Glutamatergic neuron (in vitro differentiated cells): ENCODE results near the gene MEIS1. TPM values are rescaled to one million over a fixed set of nuclear protein-coding genes. Genes with fewer than 3 reads are reported as not detected.

Experiments
- DNase-seq: peaks from one replicate; pipeline ENCODE4 v3.0.0; 2022
- H3K27ac Mint-ChIP-seq: one replicate; pipeline ENCODE4 v1.8.0; 2020; ENCODE audit warnings: mild to moderate bottlenecking, mixed read lengths, inconsistent platforms; ENCODE audit not compliant: unreplicated experiment
- H3K27me3 Mint-ChIP-seq: one replicate; pipeline ENCODE4 v1.8.0; 2020; ENCODE audit warnings: mild to moderate bottlenecking, moderate library complexity, mixed read lengths, inconsistent platforms; ENCODE audit not compliant: unreplicated experiment
- H3K36me3 Mint-ChIP-seq: one replicate; pipeline ENCODE4 v1.8.0; 2020; ENCODE audit warnings: mild to moderate bottlenecking, mixed read lengths, inconsistent platforms; ENCODE audit not compliant: unreplicated experiment
- H3K4me1 Mint-ChIP-seq: one replicate; pipeline ENCODE4 v1.8.0; 2020; ENCODE audit warnings: mild to moderate bottlenecking, low read depth, mixed read lengths, inconsistent platforms; ENCODE audit not compliant: unreplicated experiment
- H3K4me3 Mint-ChIP-seq: one replicate; pipeline ENCODE4 v1.8.0; 2020; ENCODE audit warnings: mild to moderate bottlenecking, mixed read lengths, inconsistent platforms; ENCODE audit not compliant: unreplicated experiment
- H3K9me3 Mint-ChIP-seq: one replicate; pipeline ENCODE4 v1.8.0; 2020; ENCODE audit warnings: mild to moderate bottlenecking, moderate library complexity, mixed read lengths, inconsistent platforms; ENCODE audit not compliant: unreplicated experiment
- total RNA-seq: library from RNA; stranded (reverse); fragmentation: NEBNext Ultra II Directional; extraction: Animal tissue kit (Norgen Biotek cat#: 25700); gene quantifications from one replicate; pipeline ENCODE4 v1.2.1, GENCODE V29; 2021; ENCODE audit not compliant: unreplicated experiment
- TF ChIP-seq, protein P1 (sequence below): fragments of 200-600 bp; sonication (generic); IDR thresholded peaks from one replicate; pipeline ENCODE4 v1.5.0; 2021; ENCODE audit not compliant: partially characterized antibody, unreplicated experiment

The MEIS1 gene
- total RNA-seq, 1 donor from 2014 or later = 4.8 TPM

DNA sequence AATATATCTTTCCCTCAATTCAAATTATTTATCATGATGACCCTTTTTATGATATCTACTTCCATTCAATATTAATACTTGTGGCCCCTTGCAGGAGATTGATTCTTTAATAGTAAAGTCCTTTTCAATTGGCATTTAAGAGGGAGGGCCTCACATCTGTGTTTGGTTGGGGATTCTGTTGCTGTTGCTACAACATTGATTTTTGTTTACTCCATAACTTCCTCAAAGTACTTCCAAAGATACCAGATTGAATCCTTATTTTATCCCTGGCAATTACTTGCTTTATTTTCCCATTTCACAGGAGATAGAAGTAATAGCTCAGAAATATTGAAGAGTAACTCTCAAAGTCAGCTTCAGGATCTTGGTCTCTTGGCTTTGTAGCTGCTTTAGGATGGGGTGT is 32.8 kb downstream of the MEIS1 start:
- Mint-ChIP-seq H3K4me3 (no peak overlapping the region), H3K27me3 (no peaks in the 10 kb centered on the region), H3K4me1 (peaks cover 11% of the 10 kb centered on the region), H3K27ac (no peak overlapping the region), H3K9me3 (peaks cover 3% of the 10 kb centered on the region), H3K36me3 (no peaks in the 10 kb centered on the region)
- DNase-seq = no peak
- TF ChIP-seq, protein P1, sequence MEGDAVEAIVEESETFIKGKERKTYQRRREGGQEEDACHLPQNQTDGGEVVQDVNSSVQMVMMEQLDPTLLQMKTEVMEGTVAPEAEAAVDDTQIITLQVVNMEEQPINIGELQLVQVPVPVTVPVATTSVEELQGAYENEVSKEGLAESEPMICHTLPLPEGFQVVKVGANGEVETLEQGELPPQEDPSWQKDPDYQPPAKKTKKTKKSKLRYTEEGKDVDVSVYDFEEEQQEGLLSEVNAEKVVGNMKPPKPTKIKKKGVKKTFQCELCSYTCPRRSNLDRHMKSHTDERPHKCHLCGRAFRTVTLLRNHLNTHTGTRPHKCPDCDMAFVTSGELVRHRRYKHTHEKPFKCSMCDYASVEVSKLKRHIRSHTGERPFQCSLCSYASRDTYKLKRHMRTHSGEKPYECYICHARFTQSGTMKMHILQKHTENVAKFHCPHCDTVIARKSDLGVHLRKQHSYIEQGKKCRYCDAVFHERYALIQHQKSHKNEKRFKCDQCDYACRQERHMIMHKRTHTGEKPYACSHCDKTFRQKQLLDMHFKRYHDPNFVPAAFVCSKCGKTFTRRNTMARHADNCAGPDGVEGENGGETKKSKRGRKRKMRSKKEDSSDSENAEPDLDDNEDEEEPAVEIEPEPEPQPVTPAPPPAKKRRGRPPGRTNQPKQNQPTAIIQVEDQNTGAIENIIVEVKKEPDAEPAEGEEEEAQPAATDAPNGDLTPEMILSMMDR = no peak

DNA sequence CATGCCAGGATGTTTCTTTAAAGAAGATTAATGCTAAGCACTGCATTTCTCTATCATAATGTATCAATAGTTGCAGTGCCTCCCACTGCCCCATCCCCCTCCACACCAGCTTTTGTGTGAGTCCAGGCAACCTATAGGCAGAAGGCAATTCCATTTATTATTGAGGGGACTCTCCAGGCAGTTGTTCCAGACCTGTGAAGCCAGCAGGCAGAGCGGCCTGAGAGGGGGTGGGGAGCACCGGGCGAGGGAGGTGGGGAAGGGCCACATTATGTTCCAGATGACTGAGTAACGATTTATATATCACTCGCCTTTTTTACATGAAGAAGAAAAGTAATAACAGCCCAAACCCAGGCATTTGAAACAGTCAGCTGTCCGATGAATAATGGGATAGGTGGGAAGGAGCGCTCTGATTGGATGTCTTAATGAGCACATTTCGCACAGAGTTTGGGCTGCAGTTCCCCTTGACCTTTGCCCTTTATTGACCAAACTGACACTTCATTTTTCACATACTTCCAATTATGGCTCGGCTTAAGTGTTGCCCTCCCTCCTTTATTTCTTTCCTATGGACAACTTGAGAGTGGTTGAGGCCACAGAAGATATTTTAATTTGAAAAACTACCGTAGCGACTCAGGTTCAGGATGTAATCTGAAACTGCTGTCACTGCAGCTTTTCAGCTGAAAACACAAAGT is 34.4 kb downstream of the MEIS1 start:
- no peaks in the 10 kb centered on the region for H3K27me3 Mint-ChIP-seq
- peak overlapping the region; percentile 59 for H3K4me3 Mint-ChIP-seq
- peaks cover 3% of the 10 kb centered on the region for H3K9me3 Mint-ChIP-seq
- TF ChIP-seq, protein P1 = no peak
- peak; percentile 32 for DNase-seq
- H3K4me1 Mint-ChIP-seq = peaks cover 11% of the 10 kb centered on the region
- H3K27ac Mint-ChIP-seq = peak overlapping the region; percentile 43
- H3K36me3 Mint-ChIP-seq = no peaks in the 10 kb centered on the region

DNA sequence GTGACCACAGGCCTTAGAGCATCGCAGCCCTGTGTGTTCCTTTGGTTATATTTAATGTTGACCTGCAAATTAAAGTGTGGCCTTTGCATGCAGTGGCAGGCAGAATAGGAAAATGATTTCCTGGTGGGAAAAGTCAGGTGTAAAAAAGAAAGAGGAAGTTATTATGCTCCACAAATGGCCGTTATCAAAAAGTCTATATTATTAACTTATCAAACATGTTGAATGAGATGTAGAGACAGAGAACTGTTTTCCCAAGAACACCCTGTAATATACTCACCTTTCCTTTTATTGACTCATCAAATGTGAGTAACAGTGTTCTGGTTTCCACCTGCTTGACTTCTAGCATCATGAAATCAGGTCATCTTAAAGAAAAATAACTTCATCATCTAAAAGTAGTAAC is 35.3 kb downstream of the MEIS1 start:
- TF ChIP-seq, protein P1 = no peak
- Mint-ChIP-seq H3K36me3 (no peaks in the 10 kb centered on the region), H3K27me3 (no peaks in the 10 kb centered on the region), H3K4me1 (peaks cover 11% of the 10 kb centered on the region), H3K27ac (no peak overlapping the region), H3K4me3 (peak overlapping the region; percentile 59), H3K9me3 (peaks cover 3% of the 10 kb centered on the region)
- DNase-seq = no peak

DNA sequence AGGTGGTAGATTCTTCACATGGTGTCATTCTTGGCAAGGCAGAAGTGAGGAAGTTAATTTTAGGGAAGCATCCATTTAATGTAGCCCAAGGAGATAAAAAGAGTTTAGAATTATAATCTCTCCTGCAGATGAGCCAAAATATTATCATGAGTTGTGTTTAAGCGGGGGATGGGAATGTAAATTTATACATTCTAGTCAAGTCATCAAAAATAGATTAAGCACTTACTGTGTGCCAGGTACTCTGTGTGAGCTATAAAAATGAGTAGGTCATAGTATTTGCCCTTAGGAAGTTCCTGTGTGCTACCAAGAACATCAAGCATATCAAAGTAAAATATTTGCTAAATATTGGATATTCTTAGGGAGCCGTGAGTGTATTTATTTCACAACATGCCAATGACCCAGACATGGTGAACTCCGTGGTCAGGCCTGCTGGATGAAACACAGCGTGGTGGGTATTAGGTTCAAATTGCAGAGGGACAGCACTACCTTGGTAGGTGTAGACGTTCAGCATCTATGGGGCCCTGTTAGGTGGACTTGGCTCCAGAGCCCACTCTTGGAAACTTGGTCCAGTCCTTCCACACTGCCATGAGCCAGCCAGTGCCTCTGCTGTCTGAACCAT is 37.4 kb downstream of the MEIS1 start:
- Mint-ChIP-seq H3K27me3 (peaks cover 4% of the 10 kb centered on the region), H3K36me3 (no peaks in the 10 kb centered on the region), H3K9me3 (peaks cover 3% of the 10 kb centered on the region), H3K4me3 (no peak overlapping the region), H3K27ac (no peak overlapping the region), H3K4me1 (peaks cover 11% of the 10 kb centered on the region)
- DNase-seq = no peak
- TF ChIP-seq, protein P1 = no peak
